Measurements from ENCODE around the gene SULT4A1.
A peak's percentile ranks its signal among the peaks of the same experiment; 100 is the strongest.

Gene SULT4A1

DNA sequence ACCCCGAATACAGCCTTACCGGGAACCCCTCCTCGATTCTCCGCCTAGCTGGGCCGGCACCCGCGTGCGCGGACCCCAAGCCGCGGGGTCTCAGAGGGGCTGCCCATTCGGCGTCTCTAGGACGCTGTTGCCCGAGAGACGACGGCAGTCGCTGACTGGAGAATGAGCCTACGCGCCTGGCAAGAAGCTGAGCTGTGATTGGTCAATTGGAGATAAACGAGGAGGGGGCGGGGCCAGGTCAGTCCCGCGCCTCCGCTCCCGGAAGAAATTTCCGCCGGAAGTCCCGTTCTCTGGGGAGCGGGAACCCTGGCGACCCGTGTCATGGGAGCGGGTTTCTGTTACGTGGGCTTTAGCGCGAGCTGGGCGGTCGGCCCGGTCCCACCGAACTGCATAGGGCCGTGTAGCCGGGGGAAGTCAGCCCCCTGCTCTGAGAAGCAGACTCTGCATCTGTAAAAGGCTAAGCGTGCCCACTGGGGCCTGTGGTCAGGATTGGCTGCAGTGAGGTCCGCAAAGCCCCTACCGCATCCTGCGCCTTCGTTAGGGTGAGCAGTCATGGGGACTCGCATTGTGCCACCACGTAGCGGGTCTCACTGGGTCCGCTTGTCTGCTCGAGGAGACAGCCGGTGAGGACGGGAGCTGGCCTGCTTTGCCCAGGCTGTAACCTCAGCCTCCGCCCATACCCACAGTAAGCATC, 50.0 kb downstream of the SULT4A1 start, which contains the start of gene EFCAB6:
EFCAB6 (minus strand) TSS at position 157 of the 694 bp plus-strand sequence. CDS start 29,987 bp downstream, outside the sequence.
- peak; percentile 85 to 88 (median 86) for DNase-seq (ENCODE audit: low read depth in 2 of 3, low spot score in 1 of 3)

DNA sequence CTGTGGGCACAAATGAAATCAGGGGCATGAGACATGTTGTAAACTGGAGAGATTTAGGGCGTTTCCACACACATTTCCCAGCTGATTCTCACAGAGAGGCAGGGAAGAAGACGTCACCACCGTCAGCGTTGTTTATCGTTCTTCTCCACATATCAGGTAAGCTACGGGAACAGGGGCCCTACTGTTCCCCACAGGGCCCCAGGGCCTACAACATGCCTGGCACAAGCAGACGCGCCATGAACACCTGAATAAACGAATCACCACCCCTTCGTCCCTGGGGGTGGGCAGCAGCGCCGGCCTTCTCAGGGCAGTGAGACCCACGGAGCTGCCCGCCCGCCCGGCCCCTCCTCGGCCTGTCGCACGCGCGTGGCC, 50.5 kb downstream of the SULT4A1 start:
- no peak for DNase-seq (ENCODE audit: low read depth in 2 of 3, low spot score in 1 of 3)

DNA sequence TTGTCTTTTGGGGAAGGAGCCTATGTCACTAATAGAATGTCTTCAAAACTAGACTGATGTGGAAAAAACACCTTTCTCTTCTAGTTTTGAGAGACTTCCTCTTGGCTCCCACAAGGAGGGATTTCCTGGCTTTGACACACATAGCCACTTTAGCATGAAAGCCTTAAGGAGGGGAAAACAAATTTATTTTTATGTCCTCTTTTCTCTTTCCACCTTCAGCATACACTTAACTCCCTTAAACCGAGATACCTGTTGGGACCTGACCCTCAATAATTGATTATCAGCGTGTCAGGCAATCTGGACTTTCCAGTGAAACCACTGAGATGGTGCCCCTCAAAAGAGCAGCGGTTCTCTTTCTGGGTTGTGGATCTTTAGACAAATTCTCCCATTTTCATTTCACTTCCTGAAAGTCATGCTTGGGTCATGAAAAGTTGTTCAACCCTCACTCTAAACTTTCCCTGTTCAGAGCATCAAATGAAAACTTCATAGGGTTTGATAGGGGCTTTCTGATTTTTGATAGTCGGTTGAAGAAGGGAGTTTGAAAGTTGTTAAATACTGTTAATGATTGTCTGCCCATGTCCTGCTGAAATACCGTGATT, 59.3 kb downstream of the SULT4A1 start:
- no peak for DNase-seq (ENCODE audit: low read depth in 2 of 3, low spot score in 1 of 3)

DNA sequence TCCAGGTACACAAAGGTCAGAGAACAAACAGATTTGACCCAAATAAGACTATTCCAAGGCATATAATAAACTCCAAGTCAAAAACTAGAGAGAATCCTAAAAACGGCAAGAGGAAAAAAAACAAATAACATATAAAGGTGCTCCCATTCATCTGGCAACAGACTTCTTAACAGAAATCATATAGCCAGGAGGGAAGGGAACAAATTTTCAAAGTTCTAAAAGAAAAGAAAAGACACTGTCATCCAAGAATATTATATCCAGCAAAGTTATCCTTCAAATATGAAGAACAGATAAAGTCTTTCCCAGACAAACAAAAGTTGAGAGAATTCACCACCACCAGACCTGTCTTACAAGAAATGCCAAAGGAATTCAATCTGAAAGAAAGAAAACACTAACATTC, 61.3 kb downstream of the SULT4A1 start:
- no peak for DNase-seq (ENCODE audit: low read depth in 2 of 3, low spot score in 1 of 3)

DNA sequence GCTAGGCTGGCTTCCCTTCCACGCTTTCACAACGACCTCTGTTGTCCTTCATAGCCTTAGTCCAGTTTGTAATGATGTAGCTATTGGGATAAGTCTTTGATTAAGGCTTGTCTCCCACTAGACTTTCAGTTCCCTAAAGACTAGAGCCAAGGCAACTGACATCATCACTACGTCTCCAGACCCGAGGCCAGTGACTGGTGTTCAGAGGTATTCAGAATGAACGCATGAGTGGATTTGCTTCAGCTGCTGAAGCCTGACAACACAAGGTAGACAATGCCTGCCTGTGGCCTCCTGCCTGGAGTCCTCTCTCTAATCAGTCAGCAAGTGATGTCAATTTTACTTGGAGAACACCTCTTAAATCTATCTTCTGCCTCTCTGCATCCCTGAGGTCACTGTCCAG, 63.8 kb downstream of the SULT4A1 start:
- DNase-seq (ENCODE audit: low read depth in 2 of 3, low spot score in 1 of 3), result no peak

DNA sequence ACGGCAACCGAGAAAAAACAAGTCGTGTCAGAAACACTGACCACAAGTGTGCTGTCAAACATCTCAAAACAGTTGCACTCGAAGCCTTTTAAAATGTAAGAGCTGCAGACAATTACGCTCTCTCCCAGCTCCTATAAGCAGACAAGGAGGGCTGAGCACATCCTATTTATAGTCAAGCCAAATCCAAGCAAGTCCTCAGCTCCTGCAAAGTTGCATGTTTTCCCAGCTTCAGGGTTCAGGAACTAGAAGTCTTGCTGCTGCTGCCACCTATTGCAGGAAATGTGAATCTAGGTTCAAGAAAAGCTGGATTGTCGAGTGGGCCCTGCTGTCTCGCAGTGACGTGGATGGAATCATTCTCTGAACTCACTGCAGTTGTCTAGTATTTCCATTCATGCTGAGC, 65.7 kb downstream of the SULT4A1 start:
- no peak for DNase-seq (ENCODE audit: low read depth in 2 of 3, low spot score in 1 of 3)

DNA sequence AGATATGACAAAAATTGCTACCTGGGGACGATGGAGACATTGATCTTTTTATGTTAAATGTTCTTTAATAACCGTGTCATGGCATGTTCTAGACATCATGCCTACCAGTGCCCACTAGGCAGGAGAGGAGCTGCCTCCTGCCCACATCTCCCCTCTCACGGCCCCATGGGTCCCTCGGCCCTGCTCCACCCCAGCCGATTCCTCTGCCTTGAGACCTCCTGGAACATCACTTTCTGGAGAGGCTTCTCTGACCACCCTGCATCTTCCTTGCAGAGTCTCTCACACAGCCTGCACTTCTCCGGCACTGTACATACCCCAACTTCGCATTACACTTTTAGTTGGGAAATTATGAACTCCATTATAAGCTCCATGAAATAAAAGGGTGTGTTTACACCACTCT, 67.0 kb downstream of the SULT4A1 start:
- no peak for DNase-seq (ENCODE audit: low read depth in 2 of 3, low spot score in 1 of 3)

DNA sequence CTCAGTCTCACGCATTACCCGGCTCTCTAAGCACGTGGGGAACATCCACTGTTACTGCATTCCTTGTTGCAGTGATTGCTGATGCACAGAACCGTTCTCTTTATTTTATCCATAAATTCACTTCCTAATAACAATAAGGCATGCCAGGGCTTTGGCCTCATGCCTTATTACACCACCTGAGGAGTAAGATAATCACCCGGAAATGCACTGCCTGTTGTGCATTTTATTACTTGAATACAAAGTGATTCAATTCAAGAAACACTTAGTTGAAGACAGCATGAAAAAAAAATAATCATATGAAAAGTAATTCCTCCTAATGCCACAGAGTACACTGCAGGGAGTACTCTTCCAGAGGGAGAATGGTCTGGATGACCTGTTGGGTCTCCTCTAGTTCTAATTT, 69.4 kb downstream of the SULT4A1 start:
- DNase-seq (ENCODE audit: low read depth in 2 of 3, low spot score in 1 of 3), result no peak

DNA sequence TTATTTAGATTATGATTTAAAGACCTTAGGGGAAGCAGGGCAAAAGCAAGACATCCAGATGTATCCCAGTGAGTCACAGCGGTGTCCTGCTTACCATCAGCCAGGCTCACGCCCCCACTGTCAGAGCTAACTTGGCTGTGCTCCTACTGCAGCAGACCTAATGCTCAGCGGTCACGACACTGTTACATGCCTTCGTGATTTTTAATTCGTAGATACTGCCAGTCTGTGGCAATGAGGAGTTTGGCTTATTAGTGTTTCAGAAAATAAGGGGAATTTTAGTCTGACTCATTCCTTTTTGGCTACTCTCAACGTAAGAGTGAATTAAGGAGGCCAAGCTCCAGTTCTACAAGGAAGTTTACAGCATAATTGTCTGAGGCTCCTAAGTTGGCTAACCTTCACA, 72.9 kb downstream of the SULT4A1 start:
- no peak for DNase-seq (ENCODE audit: low read depth in 2 of 3, low spot score in 1 of 3)

DNA sequence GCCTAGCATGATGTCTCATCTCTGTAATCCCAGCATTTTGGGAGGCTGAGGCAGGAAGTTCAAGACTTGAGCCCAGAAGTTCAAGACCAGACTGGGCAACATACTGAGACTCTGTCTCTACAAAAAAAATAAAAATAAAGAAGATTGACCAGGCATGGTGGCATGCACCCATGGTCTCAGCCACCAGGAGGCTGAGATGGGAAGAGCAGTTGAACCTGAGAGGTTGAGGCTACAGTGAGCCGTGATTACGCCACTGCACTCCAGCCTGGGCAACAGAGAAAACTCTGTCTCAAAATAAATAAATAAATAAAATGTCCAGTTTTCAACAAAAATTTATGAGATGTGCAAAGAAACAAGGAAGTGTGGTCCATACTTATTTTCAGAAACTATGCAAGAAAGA, 78.5 kb downstream of the SULT4A1 start:
- no peak for DNase-seq (ENCODE audit: low read depth in 2 of 3, low spot score in 1 of 3)

DNA sequence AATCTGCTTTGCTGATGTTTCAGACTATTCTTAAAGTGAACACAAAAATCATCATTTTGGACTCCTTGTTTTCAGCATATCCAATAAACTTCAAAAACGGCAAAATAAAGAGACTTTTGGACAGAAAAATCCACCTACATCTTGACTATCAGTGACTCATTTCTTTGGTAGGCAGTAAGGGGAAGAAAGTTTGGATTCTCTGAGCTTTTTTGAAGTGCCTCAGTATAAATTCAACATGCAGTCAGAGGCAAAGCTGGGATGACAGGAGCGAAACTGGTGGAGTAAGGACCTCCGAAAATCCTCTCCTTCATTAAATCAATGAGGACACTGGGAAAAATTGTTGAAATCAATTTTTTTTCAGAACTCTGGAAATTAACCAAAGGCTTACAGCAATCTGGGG, 79.9 kb downstream of the SULT4A1 start:
- no peak for DNase-seq (ENCODE audit: low read depth in 2 of 3, low spot score in 1 of 3)

DNA sequence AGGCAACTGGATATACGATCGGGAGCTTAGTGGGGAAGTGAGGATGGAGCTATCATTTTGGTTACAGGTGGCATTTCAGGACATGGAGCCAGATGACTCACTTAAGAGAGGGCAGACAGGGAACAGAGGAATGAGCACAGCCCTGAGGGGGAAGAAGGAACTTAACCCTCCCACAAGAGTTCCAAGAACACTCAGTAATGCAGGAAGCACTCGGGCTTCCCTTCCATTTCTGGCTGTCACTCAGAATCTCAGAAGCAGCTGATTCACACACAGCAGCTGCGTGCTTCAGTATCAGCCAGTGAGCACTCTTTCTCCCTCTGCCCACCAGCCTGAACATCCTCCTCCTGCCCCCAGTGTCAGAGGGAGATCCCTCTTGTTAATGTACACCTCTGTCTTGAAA, 85.0 kb downstream of the SULT4A1 start:
- DNase-seq (ENCODE audit: low read depth in 2 of 3, low spot score in 1 of 3), result no peak

DNA sequence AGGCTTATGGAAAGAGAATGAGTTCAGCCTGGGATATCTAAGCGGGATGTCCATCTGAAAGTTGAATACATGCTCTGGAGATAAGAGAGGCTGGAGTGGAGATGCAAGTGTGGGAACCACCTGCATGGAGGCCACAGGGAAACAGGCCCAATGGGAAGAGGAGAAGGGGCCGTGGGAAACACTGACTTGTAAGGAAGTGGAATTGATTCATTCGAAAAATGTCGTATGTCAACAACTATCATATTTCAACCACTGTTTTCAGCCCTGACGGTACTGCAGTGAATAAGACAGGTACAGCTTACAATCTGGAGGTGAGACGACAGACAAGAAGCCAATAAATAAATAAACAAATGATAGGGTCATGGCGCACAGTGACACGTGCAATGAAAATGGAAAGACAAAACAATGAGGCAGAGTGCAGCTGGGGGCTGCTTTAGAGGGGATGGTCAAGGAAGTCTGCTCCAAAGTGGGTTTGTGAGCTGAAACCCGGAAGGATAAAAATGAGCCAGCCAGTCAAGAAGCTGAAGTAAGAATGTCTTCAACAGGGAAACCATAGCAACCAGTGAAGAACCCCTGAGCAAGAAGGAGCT, 86.1 kb downstream of the SULT4A1 start:
- no peak for DNase-seq (ENCODE audit: low read depth in 2 of 3, low spot score in 1 of 3)

All from stimulated activated CD4-positive, alpha-beta T cell treated with anti-CD3 and anti-CD28 coated beads, Interleukin-12 subunit alpha, Interleukin-12 subunit beta, amount 100 ng/mL, for 48 hours (primary cell).